GM19023 (cell line): ENCODE results near the gene ALG6.
"Not testable (repeated sequence)": the region's sequence is repeated elsewhere in the genome, so short reads cannot be mapped to it uniquely, and the experiment has no call there.

ENCODE experiments used
- ATAC-seq: cut with Tn5 transposase; IDR thresholded peaks from one replicate; pipeline ENCODE4 v1.9.1; 2021; ENCODE audit warnings: mild to moderate bottlenecking, moderate library complexity; ENCODE audit not compliant: unreplicated experiment

Gene ALG6

DNA sequence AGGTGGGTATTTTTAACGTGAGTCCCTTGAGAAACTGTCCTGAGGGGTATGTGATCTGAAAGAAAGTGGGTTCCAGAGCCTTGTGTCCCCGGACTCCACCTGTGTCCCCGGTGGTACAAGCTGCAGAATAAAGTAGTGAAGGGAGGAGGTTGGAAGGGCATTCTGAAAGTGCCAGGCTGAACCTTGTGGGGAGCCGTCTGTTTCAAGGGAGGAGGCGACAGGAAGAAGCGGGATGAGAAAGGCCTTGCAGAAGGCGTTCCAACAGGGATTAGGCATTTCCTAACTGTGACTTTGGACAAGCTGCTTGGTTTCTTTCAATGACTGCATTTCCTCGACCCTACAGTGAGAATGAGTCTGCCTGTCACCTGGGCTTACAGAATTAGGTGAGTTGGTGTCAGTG lies 39.3 kb upstream of the ALG6 start:
- no peak for ATAC-seq

DNA sequence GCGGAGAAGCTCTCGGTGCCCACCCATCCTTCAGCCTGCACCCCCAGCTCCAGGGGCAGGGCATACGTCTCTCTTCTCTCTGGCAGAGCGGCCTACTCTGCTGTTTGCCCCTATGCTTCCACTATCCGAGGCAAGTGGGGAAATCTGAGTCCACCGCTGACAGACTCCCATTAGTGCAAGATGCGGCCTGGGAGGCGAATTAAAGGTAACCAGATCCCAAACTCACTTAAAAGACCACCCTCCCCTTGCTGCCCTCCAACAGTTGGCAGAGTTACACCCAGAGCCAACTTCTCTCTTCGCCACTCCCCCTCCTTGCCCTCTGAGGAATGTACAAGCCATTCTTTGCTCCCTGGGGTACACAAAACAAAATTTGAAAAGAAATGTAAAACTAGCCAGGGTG lies 38.6 kb upstream of the ALG6 start:
- no peak for ATAC-seq

DNA sequence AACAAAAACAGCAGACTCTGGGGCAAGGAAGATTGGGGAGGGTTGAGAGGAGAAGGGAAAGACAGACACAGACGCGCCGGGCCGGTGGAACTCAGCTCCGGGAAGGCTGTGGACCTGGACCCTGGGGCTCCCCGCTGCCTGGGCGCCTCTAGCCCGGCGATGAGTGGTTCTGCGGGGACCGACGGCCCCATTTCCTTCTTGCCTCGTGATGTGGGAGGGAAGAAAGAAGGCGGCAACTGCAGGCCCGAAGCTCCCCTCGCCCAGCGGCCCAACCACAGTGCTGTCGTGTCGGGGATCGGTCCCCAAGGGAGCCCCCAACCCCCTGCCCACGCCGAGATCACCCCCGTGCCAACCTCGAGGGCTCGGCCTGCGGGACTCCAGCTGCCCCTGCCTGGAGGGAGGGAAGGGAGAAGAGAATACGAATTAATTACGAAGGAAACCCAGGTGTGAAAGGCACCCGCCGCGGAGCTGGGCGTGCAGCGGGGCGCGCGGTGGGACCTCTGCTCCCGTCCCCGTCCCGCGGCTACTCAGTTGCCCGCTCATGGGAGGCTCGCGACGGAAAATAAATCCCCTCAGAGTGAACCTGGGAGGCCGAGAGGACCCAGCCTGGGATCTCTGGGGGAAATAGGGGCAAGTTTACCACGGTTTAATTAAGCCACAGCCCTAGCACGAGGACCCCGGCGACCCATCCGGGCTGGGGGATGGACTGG lies 37.7 kb upstream of the ALG6 start:
- ATAC-seq: no peak

DNA sequence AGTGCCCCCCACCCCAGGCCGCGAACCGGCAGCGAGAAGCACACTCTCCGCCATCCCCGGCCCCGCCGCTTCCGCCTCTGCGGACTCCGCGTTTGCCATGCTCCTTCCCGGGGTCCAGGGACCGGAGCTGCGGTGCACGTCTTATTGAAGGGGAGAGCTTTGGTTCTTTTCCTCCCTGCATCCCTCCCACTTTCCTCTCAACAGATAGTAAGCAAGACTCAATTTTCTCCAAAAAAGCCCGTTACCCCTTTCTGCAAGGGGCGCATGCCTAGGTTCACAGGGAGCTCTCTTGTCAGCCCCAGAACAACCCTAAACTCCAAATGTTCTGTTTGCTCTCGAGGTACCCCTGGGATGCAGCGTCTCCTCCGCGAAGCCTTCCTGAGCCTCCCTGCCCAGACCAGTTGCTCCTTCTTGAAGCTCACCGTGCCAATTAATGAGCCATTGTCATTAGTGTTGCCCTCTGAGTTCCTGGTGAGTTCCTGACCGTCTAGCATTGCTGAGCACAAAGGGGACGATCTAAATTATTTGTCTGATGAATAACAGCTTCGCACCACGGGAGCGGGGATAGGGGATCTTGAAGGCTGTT lies 37.0 kb upstream of the ALG6 start:
- no peak for ATAC-seq

DNA sequence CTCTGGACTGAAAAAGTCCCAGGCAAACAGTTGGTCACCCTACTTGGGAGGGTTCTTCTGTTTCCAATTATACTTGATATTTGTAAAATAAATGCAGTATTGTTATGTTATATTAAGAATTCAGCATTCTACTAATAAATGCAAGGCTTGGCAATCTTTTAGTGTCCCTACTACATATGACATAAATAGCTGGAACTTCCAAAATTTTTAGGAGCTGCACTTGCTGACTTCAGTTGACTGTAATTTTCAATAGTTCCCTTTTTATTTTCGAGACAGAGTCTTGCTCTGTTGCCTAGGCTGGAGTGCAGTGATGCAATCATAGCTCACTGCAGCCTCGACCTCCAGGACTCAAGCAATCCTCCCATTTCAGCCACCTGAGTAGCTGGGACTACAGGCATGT lies 25.0 kb upstream of the ALG6 start:
- no peak for ATAC-seq

DNA sequence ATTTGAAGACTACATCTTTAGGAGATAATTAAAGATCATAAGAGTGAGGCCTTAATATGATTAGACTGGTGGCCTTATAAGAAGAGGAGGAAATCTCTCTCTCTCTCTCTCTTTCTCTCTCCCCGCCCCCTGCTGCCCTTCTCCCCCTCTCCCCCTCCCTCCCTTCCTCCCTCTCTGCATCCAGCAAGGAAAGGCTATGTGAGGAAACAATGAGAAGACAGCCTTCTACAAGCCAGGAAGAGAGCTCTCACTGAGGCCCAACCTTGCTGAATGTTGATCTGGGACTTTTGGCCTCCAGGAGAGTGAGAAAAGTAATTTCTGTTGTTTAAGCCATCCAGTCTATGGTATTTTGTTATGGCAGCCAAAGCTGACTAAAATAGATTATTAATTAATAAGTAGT lies 23.5 kb upstream of the ALG6 start:
- ATAC-seq: no peak

DNA sequence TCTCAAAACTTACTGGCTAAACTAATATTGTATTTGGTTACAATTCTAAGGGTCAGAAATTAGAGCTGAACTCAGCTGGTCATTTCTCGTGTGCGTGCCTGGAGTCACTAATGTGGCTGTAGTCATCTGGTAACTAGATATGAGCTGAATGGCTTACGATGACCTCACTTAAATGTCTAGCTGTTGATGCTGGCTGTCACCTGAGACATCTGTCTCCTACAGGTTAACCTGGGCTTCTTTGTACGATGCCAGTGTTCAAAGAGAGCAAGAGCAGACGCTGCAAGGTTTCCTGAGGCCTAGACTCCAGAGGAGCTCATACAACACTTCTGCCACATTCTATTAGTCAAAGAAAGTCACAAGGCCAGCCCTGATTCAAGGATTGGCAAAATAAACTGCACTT lies 17.1 kb upstream of the ALG6 start:
- ATAC-seq: no peak

DNA sequence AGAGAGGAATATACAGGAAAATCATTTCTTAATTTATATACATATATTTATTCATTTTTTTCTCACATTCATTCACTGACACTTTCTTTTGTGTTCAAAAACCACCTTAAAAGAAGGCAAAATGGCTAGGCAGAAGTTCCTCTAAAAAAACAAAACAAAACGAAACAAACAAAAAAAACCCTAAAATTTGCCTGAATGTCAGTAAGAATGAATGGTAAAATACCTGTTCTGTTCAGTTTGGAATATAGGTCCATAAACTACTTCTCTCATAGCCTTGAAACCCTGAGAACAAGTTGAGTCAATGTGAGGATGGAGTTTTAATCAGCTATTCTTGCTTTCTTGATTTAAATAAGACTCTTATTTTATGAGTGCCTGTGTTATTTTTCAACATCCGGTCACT lies 14.7 kb upstream of the ALG6 start:
- ATAC-seq: no peak

DNA sequence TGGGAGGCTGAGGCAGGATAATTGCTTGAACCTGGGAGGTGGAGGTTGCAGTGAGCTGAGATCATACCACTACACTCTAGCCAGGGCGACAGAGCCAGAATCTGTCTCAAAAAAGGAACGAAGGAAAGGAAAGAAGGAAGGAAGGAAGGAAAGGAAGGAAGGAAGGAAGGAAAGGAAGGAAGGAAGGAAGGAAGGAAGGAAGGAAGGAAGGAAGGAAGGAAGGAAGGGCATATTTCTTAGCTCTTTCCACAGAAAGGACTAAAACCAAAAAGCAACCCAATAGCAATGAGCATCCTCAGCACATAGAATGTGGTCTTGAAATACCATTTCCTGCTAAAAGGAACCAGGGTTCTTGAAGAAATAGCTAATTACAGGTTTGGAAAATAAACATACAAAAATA lies 11.2 kb upstream of the ALG6 start:
- not testable (repeated sequence) for ATAC-seq

DNA sequence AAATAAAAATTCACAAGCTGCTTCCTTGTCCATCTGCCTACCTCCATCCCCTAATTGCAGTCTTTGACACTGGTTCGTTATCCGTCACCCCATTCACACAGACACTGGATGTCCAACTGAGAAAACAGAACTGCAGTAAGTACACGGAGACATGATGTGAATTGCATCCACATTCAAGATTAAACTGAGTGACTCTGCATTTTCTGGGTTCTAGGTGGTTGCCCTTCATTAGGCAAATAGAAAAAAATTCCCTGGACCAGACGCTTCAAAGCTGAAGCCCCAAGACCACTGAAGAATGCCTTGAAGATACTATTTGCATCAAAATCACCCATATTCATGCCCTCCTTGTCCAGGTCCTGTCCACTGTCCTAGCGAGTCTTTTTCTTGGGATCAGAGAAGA lies 7.9 kb upstream of the ALG6 start:
- no peak for ATAC-seq

DNA sequence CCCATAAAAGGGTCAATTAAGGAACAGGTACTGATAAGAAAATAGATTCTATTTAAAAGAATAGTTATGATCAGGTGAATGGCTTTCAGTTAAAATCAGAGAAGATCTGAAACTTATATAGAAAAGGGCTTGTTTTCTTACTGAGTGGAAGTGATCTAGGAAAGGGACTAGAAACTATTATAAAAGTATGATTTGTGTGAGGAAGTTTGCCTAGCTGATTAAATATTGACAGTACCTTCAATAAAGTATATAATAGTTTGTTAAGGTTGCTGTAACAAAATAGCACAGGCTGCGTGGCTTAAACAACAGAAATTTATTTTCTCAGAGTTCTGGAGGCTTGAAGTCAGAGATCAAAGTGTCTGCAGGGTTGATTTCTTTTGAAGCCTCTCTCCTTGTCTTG lies 5.4 kb upstream of the ALG6 start:
- ATAC-seq: no peak

DNA sequence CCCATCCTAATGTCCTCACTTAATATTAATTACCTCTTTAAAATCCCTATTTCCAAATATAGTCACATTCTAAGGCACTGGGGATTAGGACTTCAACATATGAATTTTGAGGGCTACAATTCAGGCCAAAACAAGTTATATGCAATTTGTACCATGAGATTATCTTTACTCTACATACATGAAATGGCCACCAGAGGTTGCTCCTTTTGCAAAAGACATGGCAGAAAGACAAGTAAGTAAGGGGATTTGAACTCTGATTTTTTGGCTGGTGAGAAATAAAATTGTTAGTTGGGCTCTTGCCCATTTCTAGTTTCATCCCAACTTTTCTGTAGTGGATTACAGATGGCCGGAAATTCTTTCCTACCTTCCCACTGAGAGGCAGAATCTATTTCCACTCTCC lies 4.8 kb upstream of the ALG6 start:
- no peak for ATAC-seq

DNA sequence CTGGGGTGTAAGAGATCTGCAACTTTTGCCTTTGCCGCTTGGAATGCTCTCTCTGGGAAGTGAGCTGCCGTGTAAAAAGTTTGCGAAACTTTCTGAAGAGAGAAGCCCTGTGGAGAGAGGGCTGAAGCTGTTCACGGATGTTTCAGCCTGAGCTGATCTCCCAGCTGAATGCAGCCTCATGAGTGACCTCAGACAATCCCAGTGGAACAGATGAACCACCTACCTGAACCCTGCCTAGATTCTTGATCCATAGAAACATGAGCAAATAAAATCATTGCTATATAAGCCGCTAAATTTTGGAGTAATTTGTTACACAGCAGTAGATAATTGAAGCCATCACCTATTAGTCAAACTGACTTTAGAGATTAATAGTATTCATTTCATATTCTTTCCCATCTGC lies 4.4 kb upstream of the ALG6 start:
- no peak for ATAC-seq

DNA sequence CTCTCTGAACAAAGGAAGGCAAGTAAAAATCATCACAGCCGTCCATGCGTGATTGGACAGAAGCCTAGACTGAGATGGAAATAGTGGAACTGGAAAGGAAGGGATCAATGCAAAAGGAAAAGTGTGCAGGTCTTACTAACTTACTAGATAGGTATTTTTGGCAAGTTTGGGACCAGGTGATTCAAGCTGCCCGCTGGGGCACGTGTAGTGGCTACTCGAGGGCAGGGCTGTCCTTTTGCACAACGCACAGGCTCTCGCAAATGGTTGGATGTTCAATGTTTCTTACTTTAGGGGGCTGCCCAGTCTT lies 566 bp upstream of the ALG6 start:
- ATAC-seq: no peak

DNA sequence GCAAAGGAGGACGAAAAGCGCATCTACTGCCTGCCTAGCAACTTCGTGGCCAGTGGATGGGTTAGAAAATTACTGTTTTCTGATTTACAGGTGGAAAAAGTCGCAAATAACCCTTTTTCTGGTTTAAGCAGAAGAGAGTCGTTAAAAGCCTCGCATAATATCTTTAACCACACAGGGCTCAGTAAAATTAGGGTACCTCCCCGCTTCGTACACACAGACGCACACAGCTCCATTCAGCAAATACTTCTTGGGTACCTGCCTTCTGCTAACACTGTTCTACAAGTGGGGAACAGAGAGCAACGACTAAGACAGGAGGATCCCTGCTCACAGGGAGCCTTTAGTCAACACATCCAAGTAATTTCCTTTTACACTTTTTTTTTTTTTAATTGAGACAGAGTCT lies 704 bp downstream of the ALG6 start:
- no peak for ATAC-seq

DNA sequence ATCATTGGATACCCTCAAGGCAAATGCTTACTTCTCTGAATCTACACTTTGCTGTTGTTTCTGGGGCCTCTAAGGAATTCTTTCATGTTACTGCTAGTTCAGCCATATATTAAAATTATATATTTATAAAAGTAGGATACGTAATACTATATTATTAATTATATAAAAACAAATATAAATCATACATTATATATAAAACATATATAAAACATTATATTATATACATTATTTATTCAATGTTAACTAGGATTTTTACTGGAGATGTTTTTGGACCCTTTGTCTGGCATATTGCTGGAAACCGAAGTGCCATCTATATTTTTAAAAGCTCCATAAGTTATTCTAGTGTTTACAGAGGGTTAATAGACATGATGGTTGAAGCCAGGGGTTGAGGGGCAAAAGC lies 12.2 kb downstream of the ALG6 start:
- no peak for ATAC-seq

DNA sequence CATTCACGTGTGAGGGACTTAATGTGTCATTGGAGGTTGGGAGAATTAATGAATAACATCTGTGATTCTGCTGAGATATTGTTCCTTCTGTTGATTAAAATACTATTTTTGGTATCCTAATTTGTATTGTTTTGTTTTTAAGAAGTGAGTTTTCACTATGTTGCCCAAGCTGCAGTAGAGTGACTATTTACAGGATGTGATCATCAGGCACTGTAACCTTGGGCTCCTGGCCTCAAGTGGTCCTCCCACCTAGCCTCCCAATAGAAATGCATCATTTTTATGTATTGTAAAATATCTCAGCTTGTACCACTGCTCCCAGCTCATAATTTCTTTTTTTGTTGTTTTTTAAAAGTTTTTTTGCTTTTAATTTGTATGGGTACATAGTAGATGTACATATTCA lies 14.3 kb downstream of the ALG6 start:
- no peak for ATAC-seq

DNA sequence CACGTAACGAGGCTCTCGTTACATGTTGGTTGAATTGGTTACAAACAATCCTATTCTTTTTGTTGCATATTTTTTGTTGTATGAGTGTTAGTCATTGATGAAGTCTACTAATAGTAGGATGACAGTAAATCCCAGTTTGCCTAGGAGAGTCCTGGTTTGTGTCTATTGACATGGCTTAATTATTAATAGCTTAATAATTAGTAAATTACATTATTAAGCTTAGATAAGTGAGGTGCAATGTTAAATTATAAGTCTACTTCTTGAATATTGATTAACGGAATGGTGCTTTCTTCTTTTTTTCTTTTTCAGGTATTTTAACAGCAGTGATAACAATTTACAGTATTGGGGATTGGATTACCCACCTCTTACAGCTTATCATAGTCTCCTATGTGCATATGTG lies 34.5 kb downstream of the ALG6 start:
- ATAC-seq: no peak

DNA sequence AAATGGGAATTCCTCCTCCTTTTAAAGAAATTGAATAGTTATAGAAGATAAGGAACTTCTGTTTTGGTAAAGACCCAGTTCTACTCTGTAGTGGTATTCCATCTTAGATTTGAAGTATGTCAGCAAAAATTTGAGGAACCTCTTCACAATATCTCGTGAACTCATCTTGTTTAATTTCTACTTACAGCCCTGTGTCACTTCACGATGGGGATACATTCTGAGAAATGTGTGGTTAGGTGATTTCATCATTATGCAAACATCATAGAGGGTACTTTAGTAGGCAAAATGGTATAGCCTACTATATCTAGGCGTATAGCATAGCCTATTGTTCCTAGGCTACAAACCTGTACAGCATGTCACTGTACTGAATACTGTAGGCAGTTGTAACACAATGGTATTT lies 36.0 kb downstream of the ALG6 start:
- ATAC-seq: no peak

DNA sequence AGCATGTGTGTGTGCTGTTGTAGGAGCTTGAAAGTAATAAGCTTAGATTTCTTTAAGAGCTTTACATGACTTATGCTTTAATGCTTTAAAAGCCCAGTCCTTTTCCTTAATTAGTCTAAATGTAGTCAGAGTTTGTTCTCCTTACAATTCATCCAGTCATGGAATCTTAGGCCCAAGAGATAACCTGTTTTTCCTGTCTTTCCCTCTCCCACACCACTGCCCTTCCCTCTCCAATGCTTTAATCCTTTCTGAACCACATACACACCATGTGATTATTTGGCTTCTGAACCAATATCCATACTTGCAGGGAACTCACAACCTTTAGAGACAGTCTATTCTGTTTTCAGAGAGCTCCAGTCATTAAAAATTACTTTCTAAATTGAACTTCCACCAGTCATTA lies 37.6 kb downstream of the ALG6 start:
- no peak for ATAC-seq

DNA sequence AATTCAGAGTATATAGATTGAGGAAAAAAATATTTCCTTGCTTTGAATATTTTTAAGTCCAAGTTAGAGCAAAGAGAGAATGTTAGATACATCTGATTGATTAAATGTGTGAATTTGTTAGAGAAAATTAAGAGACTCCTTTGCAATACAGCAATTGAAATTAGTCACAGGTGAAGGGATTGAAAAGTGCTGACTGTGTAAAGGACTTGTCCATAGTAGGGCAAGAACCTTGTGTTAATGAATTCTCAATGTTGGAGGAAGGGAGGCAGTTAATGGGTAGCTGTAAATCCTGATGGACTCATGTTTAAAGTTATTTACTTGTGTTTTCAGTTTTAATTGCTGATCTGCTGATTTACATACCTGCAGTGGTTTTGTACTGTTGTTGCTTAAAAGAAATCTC lies 38.6 kb downstream of the ALG6 start:
- ATAC-seq: no peak

DNA sequence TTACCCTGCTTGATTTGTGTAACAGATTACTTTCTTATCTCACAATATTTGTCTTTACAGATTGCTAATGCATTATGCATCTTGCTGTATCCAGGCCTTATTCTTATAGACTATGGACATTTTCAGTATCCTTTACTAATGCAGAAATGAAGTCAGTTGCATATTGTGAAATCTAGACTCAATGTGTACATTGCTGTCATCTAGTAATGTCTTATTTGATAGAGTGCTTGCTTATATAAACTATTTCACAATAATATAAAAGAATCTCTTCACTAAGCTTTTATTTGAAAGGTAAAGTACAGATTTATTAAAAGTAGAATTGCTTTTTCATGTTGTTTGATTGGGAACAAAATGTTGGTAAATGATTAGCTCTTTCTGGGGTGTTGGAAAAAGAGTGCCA lies 39.6 kb downstream of the ALG6 start:
- ATAC-seq: no peak

DNA sequence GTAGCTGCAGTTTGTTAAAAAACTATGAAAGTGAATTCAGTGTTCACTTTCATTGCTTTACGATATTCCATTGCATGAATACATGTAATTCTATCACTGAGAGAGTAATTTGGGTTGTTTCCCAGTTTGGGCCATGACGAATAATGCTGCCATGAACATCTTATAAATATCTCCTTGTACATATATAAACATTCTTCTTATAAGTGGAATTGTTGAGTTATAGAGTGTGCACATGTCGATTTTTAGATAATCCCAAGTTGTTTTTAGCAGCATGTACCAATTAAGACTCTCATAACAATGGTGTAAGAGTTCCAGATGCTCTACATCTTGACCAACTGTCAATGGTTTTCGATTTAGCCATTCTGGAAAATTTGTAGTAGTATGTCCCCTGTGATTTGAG lies 40.9 kb downstream of the ALG6 start:
- ATAC-seq: no peak
